ENCODE measurements around the gene KCMF1.
A peak's percentile ranks its signal among the peaks of the same experiment; 100 is the strongest.

KCMF1 gene

DNA sequence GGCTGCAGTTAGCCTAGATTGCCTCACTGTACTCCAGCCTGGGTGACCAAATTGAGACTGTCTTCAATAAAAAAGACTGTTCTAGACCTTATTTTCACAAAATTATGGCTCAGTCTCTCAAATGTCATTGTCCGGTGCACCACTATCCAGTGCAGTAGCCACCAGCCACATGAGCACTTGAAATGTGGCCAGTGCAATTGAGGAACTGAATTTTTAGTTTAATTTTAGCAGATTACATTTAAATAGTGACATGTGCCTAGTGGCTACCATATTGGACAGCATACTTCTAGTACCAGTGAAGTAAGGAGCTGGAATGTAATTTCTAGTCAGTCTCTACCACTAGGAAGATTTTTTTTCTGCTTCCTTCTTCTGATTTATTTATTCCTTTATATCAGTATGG, 39.4 kb downstream of the KCMF1 start:
- in situ Hi-C loops (cut with MboI; ENCODE audit: low pct_unique_long_range_greater_than_20kb, low sequenced_read_pairs, unreplicated experiment) = no loop called here
- no peak for DNase-seq (ENCODE audit: low spot score)
- TF ChIP-seq, protein P1, sequence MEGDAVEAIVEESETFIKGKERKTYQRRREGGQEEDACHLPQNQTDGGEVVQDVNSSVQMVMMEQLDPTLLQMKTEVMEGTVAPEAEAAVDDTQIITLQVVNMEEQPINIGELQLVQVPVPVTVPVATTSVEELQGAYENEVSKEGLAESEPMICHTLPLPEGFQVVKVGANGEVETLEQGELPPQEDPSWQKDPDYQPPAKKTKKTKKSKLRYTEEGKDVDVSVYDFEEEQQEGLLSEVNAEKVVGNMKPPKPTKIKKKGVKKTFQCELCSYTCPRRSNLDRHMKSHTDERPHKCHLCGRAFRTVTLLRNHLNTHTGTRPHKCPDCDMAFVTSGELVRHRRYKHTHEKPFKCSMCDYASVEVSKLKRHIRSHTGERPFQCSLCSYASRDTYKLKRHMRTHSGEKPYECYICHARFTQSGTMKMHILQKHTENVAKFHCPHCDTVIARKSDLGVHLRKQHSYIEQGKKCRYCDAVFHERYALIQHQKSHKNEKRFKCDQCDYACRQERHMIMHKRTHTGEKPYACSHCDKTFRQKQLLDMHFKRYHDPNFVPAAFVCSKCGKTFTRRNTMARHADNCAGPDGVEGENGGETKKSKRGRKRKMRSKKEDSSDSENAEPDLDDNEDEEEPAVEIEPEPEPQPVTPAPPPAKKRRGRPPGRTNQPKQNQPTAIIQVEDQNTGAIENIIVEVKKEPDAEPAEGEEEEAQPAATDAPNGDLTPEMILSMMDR (IDR thresholded peaks at IDR 0.05; ENCODE audit: extremely low read depth, insufficient read depth, missing control alignments) = no peak

DNA sequence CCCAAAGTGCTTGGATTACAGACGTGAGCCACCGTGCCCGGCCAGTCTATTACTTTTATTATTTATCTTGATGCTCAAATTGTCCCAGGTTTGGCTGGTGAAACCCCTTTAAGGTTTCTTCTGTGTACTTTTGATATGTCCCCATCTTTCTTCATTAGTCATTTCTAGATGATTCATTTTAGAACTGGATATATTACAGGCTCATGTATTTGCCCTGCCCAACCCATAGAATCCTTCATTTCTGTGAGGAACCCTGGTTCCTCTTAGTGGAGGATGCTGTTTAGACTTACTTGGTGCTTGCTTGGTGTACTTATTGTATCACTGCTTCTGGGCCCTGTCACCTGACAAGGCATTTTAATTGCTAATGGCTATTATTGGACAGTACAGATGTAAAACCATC, 40.1 kb downstream of the KCMF1 start:
- in situ Hi-C loops (cut with MboI; ENCODE audit: low pct_unique_long_range_greater_than_20kb, low sequenced_read_pairs, unreplicated experiment) = no loop called here
- DNase-seq (ENCODE audit: low spot score) = no peak
- TF ChIP-seq, protein P1 (IDR thresholded peaks at IDR 0.05; ENCODE audit: extremely low read depth, insufficient read depth, missing control alignments) = no peak

DNA sequence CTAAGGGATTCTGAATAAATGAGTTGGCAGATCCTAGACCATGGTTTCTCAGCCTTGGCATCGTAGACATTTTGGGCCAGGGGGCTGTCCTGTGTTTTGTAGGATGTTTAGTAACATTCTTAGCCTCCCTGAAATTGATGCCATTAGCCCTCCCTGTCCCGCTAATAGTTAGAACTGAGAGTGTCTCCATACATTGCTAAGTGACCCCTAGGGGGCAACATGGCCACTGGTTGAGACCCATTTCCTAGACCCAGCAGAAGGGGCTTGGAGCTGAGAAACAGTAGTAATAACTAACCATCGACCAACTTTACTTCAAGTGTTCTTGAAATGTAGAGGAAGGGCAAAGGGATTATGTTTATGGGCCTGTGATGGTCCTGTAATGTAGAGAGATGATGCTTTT, 40.8 kb downstream of the KCMF1 start:
- in situ Hi-C loops (cut with MboI; ENCODE audit: low pct_unique_long_range_greater_than_20kb, low sequenced_read_pairs, unreplicated experiment) = no loop called here
- TF ChIP-seq, protein P1 (IDR thresholded peaks at IDR 0.05; ENCODE audit: extremely low read depth, insufficient read depth, missing control alignments) = peak; percentile 33
- no peak for DNase-seq (ENCODE audit: low spot score)

DNA sequence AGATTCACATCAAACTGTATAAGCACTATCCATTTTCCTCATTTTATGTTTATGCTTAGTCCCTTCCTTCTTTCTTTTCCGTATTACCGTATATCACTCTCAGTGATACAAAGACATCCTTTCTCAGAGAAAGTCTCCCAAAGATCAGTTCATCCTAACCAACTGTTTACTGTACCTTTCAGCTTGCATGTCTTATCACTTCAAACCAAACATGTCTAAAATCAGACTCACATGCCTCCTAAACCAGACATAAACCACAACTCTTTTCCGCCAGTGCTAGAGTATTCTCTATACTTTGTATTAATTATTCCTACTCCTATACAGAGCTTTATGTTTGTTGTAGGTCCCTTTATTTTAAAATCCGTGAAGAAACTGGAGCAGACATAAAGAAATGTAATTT, 41.5 kb downstream of the KCMF1 start:
- no peak for DNase-seq (ENCODE audit: low spot score)
- in situ Hi-C loops (cut with MboI; ENCODE audit: low pct_unique_long_range_greater_than_20kb, low sequenced_read_pairs, unreplicated experiment) = no loop called here
- TF ChIP-seq, protein P1 (IDR thresholded peaks at IDR 0.05; ENCODE audit: extremely low read depth, insufficient read depth, missing control alignments) = no peak

DNA sequence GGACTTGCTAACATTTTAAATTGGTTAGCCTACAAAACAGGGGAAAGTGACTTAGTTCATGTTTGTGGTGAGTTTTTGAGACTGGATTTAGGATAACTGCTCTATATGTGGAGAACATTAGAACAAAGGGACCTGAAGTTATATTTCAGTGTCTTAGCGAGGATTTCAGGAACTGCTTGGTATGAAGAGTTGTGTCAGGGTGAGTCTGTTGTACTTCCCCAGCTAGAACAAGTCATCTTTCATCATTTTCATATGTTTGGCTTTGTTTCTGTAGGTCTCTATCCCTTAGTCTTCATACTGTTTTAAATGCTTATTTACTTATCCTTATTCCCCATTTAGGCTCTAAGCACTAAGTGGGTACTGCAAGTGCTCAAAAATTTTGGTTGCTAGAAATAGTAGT, 41.9 kb downstream of the KCMF1 start:
- in situ Hi-C loops (cut with MboI; ENCODE audit: low pct_unique_long_range_greater_than_20kb, low sequenced_read_pairs, unreplicated experiment) = no loop called here
- TF ChIP-seq, protein P1 (IDR thresholded peaks at IDR 0.05; ENCODE audit: extremely low read depth, insufficient read depth, missing control alignments) = no peak
- no peak for DNase-seq (ENCODE audit: low spot score)

DNA sequence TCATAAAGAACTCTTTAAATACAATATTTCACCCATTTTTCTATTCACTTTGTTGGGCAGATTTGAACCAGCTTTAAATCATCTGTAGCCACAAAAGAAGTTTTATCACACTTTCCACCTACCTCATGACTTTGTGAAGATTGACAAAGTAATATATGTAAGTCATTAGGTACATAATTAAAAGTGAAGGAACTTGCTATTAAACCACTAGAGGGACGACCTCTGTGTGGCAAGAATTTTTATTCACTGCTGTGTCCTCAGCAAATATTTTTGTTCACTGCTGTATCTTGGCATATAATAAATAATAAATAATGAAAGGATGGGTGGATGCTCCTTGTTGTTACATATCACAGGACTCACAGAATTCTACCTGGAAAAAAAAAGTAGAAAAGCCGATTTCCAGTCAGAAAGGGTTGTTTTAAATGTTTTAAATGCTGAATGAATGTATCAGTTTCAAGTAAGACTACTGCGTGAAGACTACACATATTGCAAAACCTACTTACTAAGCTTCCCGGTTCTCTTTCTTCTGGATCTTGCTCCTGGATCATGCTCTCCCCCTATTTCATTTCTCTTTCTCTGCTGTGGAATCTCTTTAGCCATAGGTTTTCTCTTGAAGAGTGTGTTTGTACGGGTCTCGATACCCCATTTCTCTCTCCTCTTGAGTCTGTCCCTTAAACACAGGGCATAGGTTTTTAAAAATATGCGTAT, 44.8 kb downstream of the KCMF1 start:
- no peak for DNase-seq (ENCODE audit: low spot score)
- TF ChIP-seq, protein P1 (IDR thresholded peaks at IDR 0.05; ENCODE audit: extremely low read depth, insufficient read depth, missing control alignments) = no peak
- in situ Hi-C loops (cut with MboI; ENCODE audit: low pct_unique_long_range_greater_than_20kb, low sequenced_read_pairs, unreplicated experiment) = no loop called here

Data from GM13977 (cell line).